Measurements from ENCODE around the gene ZSWIM6.

GRCh38 chr5:61303346-61303745 is 28.7 kb upstream of the ZSWIM6 start:
- no peak for TF ChIP-seq CTCF (IDR thresholded peaks at IDR 0.05)
- TF ChIP-seq POLR2AphosphoS5 (IDR thresholded peaks at IDR 0.05; ENCODE audit: low read depth, low read length) = no peak
- TF ChIP-seq SIN3A (IDR thresholded peaks at IDR 0.05; ENCODE audit: borderline replicate concordance, insufficient read depth, low read depth, low read length) = no peak
- TF ChIP-seq, protein P1, sequence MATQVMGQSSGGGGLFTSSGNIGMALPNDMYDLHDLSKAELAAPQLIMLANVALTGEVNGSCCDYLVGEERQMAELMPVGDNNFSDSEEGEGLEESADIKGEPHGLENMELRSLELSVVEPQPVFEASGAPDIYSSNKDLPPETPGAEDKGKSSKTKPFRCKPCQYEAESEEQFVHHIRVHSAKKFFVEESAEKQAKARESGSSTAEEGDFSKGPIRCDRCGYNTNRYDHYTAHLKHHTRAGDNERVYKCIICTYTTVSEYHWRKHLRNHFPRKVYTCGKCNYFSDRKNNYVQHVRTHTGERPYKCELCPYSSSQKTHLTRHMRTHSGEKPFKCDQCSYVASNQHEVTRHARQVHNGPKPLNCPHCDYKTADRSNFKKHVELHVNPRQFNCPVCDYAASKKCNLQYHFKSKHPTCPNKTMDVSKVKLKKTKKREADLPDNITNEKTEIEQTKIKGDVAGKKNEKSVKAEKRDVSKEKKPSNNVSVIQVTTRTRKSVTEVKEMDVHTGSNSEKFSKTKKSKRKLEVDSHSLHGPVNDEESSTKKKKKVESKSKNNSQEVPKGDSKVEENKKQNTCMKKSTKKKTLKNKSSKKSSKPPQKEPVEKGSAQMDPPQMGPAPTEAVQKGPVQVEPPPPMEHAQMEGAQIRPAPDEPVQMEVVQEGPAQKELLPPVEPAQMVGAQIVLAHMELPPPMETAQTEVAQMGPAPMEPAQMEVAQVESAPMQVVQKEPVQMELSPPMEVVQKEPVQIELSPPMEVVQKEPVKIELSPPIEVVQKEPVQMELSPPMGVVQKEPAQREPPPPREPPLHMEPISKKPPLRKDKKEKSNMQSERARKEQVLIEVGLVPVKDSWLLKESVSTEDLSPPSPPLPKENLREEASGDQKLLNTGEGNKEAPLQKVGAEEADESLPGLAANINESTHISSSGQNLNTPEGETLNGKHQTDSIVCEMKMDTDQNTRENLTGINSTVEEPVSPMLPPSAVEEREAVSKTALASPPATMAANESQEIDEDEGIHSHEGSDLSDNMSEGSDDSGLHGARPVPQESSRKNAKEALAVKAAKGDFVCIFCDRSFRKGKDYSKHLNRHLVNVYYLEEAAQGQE (IDR thresholded peaks at IDR 0.05; ENCODE audit: insufficient read depth in 1 of 2, low read depth in 2 of 2, low read length in 1 of 2) = no peak
- no peak for TF ChIP-seq TCF7L2 (IDR thresholded peaks at IDR 0.05; ENCODE audit: low read depth, low read length)
